22Rv1 (cell line): Measurements from ENCODE around the gene SCO2.
A peak's percentile ranks its signal among the peaks of the same experiment; 100 is the strongest.

Source experiments
- H3K27ac ChIP-seq: fragments of 450-650 bp; 2 replicates; pipeline ENCODE4 v1.5.1; 2017
- ZFX ChIP-seq: fragments of 450-650 bp; IDR thresholded peaks from 2 replicates; pipeline ENCODE4 v1.6.1; 2017; ENCODE audit warnings: antibody characterized with exemption, borderline replicate concordance
- TF ChIP-seq, protein P1 (sequence below): fragments of 450-650 bp; IDR thresholded peaks from 2 replicates; pipeline ENCODE4 v1.5.1; 2017; ENCODE audit warnings: mild to moderate bottlenecking

Gene SCO2

DNA sequence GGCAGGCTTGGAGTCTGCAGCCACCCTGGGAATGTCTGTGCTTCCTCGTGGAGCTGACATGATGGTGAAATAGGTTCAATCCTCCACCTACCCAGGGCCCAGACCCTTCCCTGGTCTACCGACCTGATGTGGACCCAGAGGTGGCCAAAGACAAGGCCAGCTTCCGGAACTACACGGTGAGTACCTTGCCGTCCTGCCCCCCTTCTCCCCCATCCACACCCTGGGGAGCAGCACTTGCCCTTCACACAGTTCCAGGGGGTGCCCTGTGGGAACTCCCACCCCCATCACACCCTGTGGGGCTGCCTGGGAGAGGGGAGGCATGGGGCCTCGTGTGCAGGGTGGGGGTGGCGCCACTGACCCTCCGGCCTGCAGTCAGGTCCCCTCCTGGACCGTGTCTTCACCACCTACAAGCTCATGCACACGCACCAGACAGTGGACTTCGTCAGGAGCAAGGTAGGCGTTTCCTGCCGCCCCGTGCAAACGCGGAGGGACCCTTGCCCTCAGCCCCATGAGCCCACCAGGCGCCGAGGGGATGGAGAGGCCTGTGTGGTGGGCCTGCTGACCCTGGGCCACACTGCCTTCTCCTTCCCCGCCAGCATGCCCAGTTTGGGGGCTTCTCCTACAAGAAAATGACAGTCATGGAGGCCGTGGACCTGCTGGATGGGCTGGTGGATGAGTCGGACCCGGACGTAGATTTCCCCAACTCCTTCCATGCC is 38.0 kb downstream of the SCO2 start:
- peak overlapping the region; percentile 95 for H3K27ac ChIP-seq
- TF ChIP-seq, protein P1, sequence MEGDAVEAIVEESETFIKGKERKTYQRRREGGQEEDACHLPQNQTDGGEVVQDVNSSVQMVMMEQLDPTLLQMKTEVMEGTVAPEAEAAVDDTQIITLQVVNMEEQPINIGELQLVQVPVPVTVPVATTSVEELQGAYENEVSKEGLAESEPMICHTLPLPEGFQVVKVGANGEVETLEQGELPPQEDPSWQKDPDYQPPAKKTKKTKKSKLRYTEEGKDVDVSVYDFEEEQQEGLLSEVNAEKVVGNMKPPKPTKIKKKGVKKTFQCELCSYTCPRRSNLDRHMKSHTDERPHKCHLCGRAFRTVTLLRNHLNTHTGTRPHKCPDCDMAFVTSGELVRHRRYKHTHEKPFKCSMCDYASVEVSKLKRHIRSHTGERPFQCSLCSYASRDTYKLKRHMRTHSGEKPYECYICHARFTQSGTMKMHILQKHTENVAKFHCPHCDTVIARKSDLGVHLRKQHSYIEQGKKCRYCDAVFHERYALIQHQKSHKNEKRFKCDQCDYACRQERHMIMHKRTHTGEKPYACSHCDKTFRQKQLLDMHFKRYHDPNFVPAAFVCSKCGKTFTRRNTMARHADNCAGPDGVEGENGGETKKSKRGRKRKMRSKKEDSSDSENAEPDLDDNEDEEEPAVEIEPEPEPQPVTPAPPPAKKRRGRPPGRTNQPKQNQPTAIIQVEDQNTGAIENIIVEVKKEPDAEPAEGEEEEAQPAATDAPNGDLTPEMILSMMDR, result no peak

DNA sequence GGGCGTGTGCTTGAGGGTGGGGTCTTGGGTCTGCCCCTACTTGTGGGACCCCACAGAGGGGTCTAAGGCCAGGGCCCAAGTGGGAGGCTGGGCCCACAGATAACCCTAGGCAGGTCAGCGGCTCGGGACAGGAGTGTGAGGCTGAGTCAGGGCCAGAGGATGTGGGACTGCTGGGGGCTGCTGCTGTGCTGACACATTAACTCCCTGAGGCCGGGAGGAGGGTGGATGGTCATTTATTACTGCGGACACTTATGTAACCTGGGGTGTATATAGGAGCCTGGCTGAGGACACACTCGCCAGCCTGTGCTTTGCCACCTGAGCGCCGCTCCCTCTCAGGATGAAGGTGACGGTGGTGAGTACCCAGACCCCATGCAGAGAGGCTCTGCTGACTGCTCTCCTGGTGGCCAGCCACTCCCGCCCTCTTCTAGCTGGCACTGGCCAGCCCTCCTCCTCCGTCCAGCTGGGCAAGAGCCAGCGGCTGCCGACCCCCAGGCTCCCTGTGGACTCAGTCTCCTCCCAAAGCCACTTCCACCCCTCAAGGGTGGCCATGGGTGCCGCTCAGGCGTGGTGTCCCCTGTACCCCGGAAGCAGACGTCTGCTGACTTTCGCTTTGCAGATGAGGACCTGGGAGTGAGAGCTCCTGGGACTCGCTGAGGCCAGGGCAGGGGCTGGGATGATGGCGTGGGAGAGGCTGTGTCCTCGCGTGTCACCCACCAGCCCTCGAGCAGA is 38.7 kb downstream of the SCO2 start, which contains the start of gene MIOX:
Gene MIOX (plus strand): TSS at position 299 of the 729 bp plus-strand sequence. CDS start 39 bp downstream, at position 338.
- H3K27ac ChIP-seq, result peak within 1 kb of the TSS; percentile 95
- TF ChIP-seq, protein P1, result no peak
- no peak for TF ChIP-seq ZFX

DNA sequence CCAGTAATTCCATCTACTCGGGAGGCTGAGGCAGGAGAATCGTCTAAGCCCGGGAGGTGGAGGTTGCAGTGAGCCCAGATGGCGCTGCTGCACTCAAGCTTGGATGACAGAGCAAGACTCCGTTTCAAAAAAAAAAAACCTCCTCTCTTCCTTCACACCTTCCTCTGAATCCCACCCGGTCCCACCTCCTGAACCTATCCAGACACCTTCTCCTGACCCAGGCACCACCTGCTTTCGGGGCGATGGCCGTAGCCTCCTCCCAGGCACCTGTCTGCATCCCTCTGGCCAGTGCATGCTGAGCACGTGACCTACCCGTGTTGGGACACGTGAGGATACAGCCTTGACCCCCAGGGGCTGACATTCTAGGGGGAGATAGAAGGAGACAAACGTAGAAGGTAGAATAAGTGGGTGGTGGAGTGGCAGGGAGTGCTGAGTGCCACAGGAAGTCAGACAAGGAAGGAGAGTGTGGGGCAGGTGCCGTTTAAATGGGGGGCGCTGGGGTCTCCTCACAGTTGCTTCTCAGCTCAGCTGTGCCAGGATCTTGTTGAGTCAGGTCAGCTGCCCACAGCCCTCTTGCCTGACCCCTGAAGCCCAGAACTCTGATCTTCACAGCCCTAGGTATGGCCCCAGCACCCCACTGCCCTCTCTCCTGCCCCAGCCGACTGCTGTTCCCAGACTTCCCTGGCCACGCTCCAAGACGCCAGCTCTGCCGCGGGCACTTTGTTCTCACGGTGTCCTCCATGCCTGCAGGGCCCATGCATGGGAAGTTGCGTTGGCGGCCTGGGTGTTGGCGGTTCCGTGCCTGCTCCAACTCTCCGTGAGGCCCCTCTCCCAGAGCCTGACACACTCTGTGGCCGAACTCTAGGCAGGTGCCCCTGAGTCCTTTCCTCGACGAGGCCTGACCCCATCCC is 39.9 kb downstream of the SCO2 start:
- no peak for TF ChIP-seq ZFX
- TF ChIP-seq, protein P1, result peak; percentile 73
- H3K27ac ChIP-seq, result peak overlapping the region; percentile 95

DNA sequence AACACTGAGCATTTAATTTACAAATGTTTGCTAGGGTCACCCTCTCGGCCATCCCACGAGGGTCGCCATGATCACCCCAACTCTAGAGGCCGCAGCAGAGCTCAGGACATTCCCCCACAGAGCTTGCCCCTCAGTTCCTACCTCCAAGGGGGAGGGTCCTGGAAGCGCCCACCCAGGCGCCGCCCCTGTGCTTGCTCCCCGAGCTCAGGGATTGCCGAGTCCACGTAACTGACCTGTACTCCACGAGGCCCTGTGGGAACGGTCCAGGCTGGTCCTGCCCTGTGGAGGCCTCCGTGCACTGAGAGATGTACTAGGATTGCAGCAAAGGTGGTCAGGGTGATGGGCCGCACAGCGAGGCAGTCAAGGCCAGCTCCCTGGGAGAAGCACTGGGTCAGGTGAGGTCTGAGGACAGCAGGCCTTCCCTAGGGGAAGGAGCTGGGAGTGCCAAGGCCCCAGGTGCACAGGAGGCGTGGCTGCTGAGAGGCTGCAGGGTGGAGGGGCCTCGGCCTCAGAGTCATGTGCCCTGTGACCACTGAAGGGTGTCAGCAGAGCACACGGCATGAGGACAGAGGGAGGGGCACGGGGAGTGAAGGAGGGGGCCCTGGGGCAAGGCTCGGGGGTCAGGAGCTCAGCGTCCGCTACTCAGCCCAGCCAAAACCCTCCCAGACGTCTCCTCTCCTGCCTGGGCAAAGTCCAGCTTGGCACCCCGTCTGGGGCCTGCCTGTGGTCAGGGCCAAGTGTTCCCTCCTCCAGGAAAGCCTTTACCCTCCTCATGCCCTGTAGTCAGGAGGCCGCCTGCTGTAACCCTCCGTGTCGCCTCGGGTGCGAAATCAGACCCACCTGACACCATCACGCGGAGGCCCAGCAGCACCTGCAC is 41.2 kb downstream of the SCO2 start:
- peak overlapping the region; percentile 95 for H3K27ac ChIP-seq
- TF ChIP-seq, protein P1, result no peak
- TF ChIP-seq ZFX, result no peak

DNA sequence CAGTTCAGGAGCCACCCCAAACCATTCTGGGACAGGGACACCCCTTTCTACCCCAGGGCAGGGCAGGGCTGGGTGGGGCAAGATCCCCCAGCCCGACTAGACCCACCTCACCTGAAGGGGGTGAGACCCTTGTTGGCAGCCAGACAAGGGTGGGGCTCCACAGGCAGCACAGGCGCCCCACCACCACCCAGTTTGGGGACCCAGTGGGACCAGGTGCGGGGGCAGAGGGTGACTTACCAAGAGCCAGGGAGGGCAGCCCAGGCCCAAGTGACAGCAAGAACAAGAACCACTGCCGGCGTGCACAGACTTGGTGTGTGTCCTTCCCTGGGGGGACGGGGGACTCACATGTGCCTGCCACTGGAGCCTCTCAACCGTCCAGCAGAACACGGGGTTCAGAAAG is 41.8 kb downstream of the SCO2 start:
- no peak for TF ChIP-seq ZFX
- TF ChIP-seq, protein P1, result no peak
- H3K27ac ChIP-seq, result peak overlapping the region; percentile 95

DNA sequence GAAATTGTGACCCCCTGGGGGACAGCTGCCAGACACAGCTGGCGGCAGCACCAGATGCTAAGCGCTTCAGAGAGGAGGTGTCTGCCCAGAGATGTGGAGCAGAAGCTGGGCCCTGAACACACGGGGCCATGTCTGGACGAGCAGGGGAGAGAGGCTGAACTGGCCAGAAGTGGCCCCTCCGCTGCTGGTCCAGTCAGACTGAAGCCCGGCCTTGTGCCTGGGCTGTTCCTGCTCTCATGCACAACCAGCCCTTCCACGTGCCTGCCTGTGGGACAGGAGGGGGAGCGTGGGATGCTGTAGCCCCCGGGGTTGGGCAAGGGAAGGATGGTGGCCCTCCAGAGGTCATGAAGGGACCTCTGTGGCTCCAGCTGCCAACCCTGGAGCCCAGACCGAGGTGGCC is 42.3 kb downstream of the SCO2 start:
- H3K27ac ChIP-seq, result peak overlapping the region; percentile 95
- no peak for TF ChIP-seq ZFX
- TF ChIP-seq, protein P1, result no peak
